GM23338 (cell line): Measurements from ENCODE around the gene TMEM187. TPM values are rescaled to one million over a fixed set of nuclear protein-coding genes. Genes with fewer than 3 reads are reported as not detected.

Experiments used
- ATAC-seq: fragments of 200-7000 bp; cut with Tn5 transposase; 3 replicates; pipeline ENCODE4 v1.9.1; 2020
- DNase-seq: peaks from one replicate; pipeline ENCODE4 v3.0.0-alpha.2; 2015; ENCODE audit warnings: low spot score
- H2AFZ ChIP-seq: fragments of 200-600 bp; sonication (generic); 2 replicates; pipeline ENCODE4 v1.8.0; 2016; ENCODE audit warnings: antibody characterized with exemption, mild to moderate bottlenecking, moderate library complexity
- H3F3A ChIP-seq: fragments of 200-600 bp; sonication (generic); replicated peaks from 2 replicates; pipeline ENCODE4 v1.8.0; 2017; ENCODE audit warnings: antibody characterized with exemption, mixed run types, low read depth
- H3K27ac ChIP-seq: fragments of 200-600 bp; sonication (generic); 2 replicates; pipeline ENCODE4 v1.6.1; 2016; ENCODE audit warnings: low read depth
- H3K27me3 ChIP-seq: fragments of 200-600 bp; sonication (generic); 2 replicates; pipeline ENCODE4 v1.8.0; 2016; ENCODE audit warnings: mild to moderate bottlenecking, mixed run types, moderate library complexity; ENCODE audit not compliant: insufficient read depth
- H3K36me3 ChIP-seq: fragments of 200-600 bp; sonication (generic); 2 replicates; pipeline ENCODE4 v1.8.0; 2016; ENCODE audit warnings: mild to moderate bottlenecking; ENCODE audit not compliant: insufficient read depth
- H3K4me1 ChIP-seq: fragments of 200-600 bp; sonication (generic); 2 replicates; pipeline ENCODE4 v1.8.0; 2016; ENCODE audit warnings: mild to moderate bottlenecking, moderate library complexity; ENCODE audit not compliant: insufficient read depth
- H3K4me2 ChIP-seq: fragments of 200-600 bp; sonication (generic); 2 replicates; pipeline ENCODE4 v1.7.1; 2017; ENCODE audit warnings: mixed run types
- H3K4me3 ChIP-seq: fragments of 200-600 bp; sonication (generic); 2 replicates; pipeline ENCODE4 v1.6.1; 2016; ENCODE audit warnings: mixed run types
- H3K79me2 ChIP-seq: fragments of 200-600 bp; sonication (generic); replicated peaks from 2 replicates; pipeline ENCODE4 v1.8.0; 2017; ENCODE audit warnings: mild to moderate bottlenecking; ENCODE audit not compliant: insufficient read depth
- H3K9me2 ChIP-seq: fragments of 200-600 bp; sonication (generic); 2 replicates; pipeline ENCODE4 v1.8.0; 2017; ENCODE audit not compliant: insufficient read depth
- H4K20me1 ChIP-seq: fragments of 200-600 bp; sonication (generic); replicated peaks from 2 replicates; pipeline ENCODE4 v1.8.0; 2017; ENCODE audit warnings: mild to moderate bottlenecking; ENCODE audit not compliant: insufficient read depth
- H3K27ac Mint-ChIP-seq: 2 replicates; pipeline ENCODE4 v1.8.0; 2020; ENCODE audit warnings: inconsistent platforms, mild to moderate bottlenecking, moderate library complexity, mixed read lengths
- H3K27me3 Mint-ChIP-seq: 3 replicates; pipeline ENCODE4 v1.8.0; 2022; ENCODE audit warnings: low read depth, mild to moderate bottlenecking, moderate library complexity, mixed read lengths, inconsistent platforms; ENCODE audit not compliant: insufficient read depth, poor library complexity
- H3K36me3 Mint-ChIP-seq: 3 replicates; pipeline ENCODE4 v1.8.0; 2021; ENCODE audit warnings: low read depth, mild to moderate bottlenecking, inconsistent platforms, moderate library complexity, mixed read lengths
- H3K4me1 Mint-ChIP-seq: 3 replicates; pipeline ENCODE4 v1.8.0; 2020; ENCODE audit warnings: mild to moderate bottlenecking, inconsistent platforms, mixed read lengths
- H3K4me3 Mint-ChIP-seq: 3 replicates; pipeline ENCODE4 v1.8.0; 2021; ENCODE audit warnings: moderate library complexity, mild to moderate bottlenecking, inconsistent platforms, mixed read lengths
- H3K9me3 Mint-ChIP-seq: 3 replicates; pipeline ENCODE4 v1.8.0; 2020; ENCODE audit warnings: moderate library complexity, mild to moderate bottlenecking, inconsistent platforms, mixed read lengths
- EZH2 ChIP-seq: fragments of 200-600 bp; sonication (generic); IDR thresholded peaks from one replicate; pipeline ENCODE4 v1.8.0; 2017; ENCODE audit warnings: antibody characterized with exemption, mild to moderate bottlenecking, low read depth; ENCODE audit not compliant: unreplicated experiment
- NANOG ChIP-seq: IDR thresholded peaks from 2 replicates; pipeline ENCODE4 v1.6.1; 2016; ENCODE audit warnings: antibody characterized with exemption, borderline replicate concordance
- POLR2AphosphoS5 ChIP-seq: IDR thresholded peaks from 2 replicates; pipeline ENCODE4 v1.6.1; 2016; ENCODE audit warnings: antibody characterized with exemption, low read depth
- STAT1 ChIP-seq: IDR thresholded peaks from one replicate; pipeline ENCODE4 v1.6.1; 2016; ENCODE audit warnings: antibody characterized with exemption; ENCODE audit not compliant: unreplicated experiment
- polyA plus RNA-seq: library from polyadenylated mRNA; unstranded; fragments of >200 nt; fragmentation: Nextera tagmentation; extraction: Ambion mirVana; gene quantifications from 2 replicates; pipeline ENCODE4 v1.2.1, GENCODE V29; 2016
- total RNA-seq: library from RNA; depleted of rRNA; stranded (reverse); fragments of >200 nt; shearing (Covaris generic); gene quantifications from 2 replicates; pipeline ENCODE4 v1.2.3, GENCODE V29; 2014
- TF ChIP-seq, protein P1 (sequence below): IDR thresholded peaks from one replicate; pipeline ENCODE4 v1.6.1; 2018; ENCODE audit warnings: antibody characterized with exemption; ENCODE audit not compliant: unreplicated experiment
- TF ChIP-seq, protein P2 (sequence below), 2 experiments: fragments of 200-600 bp in 1 of 2; sonication (generic) in 1 of 2; conservative IDR thresholded peaks; 2 replicates each; pipeline versions ENCODE4 v1.5.1 to v1.6.1; 2016 to 2017; ENCODE audit warnings: antibody characterized with exemption in 2 of 2, low read depth in 2 of 2, mild to moderate bottlenecking in 2 of 2, moderate library complexity in 1 of 2
- TF ChIP-seq, protein P3 (sequence below): fragments of 250-450 bp; sonication (Bioruptor Pico); IDR thresholded peaks from 2 replicates; pipeline ENCODE4 v1.5.0; 2020; ENCODE audit warnings: mild to moderate bottlenecking, moderate library complexity

The TMEM187 gene
- total and polyA plus RNA-seq, 2 experiments from 2014 or later, result 2.5 to 4.4 TPM

DNA sequence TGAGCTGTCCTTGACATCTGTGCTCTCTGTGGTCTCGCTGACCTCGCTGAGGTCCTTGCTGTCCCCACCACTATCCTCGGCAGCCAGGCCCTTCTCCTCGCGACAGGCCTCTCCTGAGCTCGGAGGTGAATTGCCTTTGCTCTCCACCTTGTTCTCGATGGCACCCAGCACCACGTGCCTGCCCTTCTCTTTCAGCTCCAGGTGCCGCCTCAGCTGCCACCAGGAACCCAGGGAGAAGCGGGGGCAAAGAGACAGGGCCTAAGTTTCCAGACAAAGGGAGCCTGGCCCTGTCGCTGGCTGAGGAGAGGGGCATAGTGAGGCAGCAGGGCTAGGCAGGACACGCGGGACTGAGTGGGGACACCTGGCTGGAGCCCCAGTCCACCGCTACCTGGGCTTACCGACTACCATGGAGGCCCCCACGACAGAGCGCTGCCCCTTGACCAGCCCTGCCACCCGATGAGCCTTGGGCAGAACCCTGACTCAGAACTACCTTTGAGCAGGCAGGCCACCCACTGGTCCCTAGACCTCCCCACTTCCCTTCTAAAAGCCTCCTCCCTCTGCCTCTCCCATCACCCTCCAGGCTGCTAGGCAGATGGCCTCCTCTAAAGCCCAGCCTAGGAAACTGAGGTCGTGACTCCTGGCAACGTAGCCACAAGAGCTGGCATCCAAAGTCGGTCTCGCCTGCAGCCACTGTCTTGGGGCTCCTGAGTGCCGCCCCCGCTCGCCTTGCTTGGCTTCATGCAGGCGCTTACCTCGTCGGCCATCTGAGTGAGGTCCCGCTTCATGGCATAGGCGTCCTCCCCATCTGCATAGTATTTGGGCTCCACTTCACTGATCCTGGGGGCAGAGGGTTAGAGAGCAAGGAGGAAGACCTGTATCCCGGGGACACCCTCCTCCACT is 42.3 kb upstream of the TMEM187 start (continued):
- TF ChIP-seq, protein P1, sequence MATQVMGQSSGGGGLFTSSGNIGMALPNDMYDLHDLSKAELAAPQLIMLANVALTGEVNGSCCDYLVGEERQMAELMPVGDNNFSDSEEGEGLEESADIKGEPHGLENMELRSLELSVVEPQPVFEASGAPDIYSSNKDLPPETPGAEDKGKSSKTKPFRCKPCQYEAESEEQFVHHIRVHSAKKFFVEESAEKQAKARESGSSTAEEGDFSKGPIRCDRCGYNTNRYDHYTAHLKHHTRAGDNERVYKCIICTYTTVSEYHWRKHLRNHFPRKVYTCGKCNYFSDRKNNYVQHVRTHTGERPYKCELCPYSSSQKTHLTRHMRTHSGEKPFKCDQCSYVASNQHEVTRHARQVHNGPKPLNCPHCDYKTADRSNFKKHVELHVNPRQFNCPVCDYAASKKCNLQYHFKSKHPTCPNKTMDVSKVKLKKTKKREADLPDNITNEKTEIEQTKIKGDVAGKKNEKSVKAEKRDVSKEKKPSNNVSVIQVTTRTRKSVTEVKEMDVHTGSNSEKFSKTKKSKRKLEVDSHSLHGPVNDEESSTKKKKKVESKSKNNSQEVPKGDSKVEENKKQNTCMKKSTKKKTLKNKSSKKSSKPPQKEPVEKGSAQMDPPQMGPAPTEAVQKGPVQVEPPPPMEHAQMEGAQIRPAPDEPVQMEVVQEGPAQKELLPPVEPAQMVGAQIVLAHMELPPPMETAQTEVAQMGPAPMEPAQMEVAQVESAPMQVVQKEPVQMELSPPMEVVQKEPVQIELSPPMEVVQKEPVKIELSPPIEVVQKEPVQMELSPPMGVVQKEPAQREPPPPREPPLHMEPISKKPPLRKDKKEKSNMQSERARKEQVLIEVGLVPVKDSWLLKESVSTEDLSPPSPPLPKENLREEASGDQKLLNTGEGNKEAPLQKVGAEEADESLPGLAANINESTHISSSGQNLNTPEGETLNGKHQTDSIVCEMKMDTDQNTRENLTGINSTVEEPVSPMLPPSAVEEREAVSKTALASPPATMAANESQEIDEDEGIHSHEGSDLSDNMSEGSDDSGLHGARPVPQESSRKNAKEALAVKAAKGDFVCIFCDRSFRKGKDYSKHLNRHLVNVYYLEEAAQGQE, result no peak
- TF ChIP-seq EZH2, result no peak

DNA sequence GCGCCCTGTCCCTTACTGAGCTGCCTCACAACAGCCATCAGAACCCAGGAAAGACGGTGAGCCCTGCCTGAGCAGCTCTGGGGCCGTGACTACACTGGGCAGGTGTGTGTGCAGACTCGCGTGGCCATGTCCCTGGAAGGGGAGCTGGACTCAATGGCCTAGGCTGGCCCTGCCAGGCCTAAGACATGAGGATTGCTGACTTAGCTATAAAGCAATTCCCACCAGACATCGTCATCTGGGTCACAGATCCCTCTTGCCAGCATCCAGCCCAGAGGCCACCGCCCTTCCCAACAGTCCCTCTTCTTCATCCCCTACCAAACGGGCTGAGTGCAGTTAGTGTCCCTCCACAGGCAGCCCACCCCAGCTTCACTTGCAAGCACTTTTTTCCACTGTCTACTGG is 41.4 kb upstream of the TMEM187 start:
- H4K20me1 ChIP-seq, result no peaks in the 10 kb centered on the region; the same call in 1 of the 2 replicates
- Mint-ChIP-seq H3K9me3 (no peaks in the 10 kb centered on the region; the same call in 2 of the 3 replicates), H3K36me3 (peaks cover 24% of the 10 kb centered on the region), H3K4me1 (peaks cover 11% of the 10 kb centered on the region), H3K27ac (no peak overlapping the region), H3K27me3 (peaks cover 11% of the 10 kb centered on the region), H3K4me3 (no peak overlapping the region)
- no peaks in the 10 kb centered on the region for H3K9me2 ChIP-seq
- DNase-seq (no peak), ATAC-seq (no peak)
- no peak overlapping the region for H3K4me2 ChIP-seq
- H3K79me2 ChIP-seq, result peaks cover 12% of the 10 kb centered on the region
- no peak overlapping the region for H2AFZ ChIP-seq
- H3K36me3 ChIP-seq, result no peaks in the 10 kb centered on the region
- H3F3A ChIP-seq, result 0 out of 2 replicates have a peak, but pooled peaks cover 5% of the 10 kb centered on the region
- H3K4me1 ChIP-seq, result peaks cover 3% of the 10 kb centered on the region; the same call in 1 of the 2 replicates
- no peaks in the 10 kb centered on the region for H3K27me3 ChIP-seq
- H3K27ac ChIP-seq, result no peak overlapping the region
- H3K4me3 ChIP-seq, result no peak overlapping the region
- TF ChIP-seq, protein P1, result no peak
- no peak for TF ChIP-seq NANOG
- no peak for TF ChIP-seq POLR2AphosphoS5
- TF ChIP-seq, protein P2, sequence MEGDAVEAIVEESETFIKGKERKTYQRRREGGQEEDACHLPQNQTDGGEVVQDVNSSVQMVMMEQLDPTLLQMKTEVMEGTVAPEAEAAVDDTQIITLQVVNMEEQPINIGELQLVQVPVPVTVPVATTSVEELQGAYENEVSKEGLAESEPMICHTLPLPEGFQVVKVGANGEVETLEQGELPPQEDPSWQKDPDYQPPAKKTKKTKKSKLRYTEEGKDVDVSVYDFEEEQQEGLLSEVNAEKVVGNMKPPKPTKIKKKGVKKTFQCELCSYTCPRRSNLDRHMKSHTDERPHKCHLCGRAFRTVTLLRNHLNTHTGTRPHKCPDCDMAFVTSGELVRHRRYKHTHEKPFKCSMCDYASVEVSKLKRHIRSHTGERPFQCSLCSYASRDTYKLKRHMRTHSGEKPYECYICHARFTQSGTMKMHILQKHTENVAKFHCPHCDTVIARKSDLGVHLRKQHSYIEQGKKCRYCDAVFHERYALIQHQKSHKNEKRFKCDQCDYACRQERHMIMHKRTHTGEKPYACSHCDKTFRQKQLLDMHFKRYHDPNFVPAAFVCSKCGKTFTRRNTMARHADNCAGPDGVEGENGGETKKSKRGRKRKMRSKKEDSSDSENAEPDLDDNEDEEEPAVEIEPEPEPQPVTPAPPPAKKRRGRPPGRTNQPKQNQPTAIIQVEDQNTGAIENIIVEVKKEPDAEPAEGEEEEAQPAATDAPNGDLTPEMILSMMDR (conservative IDR thresholded peaks at IDR 0.05; ENCODE audit: low read depth in 2 of 2), result no peak
- no peak for TF ChIP-seq STAT1
- TF ChIP-seq, protein P3, sequence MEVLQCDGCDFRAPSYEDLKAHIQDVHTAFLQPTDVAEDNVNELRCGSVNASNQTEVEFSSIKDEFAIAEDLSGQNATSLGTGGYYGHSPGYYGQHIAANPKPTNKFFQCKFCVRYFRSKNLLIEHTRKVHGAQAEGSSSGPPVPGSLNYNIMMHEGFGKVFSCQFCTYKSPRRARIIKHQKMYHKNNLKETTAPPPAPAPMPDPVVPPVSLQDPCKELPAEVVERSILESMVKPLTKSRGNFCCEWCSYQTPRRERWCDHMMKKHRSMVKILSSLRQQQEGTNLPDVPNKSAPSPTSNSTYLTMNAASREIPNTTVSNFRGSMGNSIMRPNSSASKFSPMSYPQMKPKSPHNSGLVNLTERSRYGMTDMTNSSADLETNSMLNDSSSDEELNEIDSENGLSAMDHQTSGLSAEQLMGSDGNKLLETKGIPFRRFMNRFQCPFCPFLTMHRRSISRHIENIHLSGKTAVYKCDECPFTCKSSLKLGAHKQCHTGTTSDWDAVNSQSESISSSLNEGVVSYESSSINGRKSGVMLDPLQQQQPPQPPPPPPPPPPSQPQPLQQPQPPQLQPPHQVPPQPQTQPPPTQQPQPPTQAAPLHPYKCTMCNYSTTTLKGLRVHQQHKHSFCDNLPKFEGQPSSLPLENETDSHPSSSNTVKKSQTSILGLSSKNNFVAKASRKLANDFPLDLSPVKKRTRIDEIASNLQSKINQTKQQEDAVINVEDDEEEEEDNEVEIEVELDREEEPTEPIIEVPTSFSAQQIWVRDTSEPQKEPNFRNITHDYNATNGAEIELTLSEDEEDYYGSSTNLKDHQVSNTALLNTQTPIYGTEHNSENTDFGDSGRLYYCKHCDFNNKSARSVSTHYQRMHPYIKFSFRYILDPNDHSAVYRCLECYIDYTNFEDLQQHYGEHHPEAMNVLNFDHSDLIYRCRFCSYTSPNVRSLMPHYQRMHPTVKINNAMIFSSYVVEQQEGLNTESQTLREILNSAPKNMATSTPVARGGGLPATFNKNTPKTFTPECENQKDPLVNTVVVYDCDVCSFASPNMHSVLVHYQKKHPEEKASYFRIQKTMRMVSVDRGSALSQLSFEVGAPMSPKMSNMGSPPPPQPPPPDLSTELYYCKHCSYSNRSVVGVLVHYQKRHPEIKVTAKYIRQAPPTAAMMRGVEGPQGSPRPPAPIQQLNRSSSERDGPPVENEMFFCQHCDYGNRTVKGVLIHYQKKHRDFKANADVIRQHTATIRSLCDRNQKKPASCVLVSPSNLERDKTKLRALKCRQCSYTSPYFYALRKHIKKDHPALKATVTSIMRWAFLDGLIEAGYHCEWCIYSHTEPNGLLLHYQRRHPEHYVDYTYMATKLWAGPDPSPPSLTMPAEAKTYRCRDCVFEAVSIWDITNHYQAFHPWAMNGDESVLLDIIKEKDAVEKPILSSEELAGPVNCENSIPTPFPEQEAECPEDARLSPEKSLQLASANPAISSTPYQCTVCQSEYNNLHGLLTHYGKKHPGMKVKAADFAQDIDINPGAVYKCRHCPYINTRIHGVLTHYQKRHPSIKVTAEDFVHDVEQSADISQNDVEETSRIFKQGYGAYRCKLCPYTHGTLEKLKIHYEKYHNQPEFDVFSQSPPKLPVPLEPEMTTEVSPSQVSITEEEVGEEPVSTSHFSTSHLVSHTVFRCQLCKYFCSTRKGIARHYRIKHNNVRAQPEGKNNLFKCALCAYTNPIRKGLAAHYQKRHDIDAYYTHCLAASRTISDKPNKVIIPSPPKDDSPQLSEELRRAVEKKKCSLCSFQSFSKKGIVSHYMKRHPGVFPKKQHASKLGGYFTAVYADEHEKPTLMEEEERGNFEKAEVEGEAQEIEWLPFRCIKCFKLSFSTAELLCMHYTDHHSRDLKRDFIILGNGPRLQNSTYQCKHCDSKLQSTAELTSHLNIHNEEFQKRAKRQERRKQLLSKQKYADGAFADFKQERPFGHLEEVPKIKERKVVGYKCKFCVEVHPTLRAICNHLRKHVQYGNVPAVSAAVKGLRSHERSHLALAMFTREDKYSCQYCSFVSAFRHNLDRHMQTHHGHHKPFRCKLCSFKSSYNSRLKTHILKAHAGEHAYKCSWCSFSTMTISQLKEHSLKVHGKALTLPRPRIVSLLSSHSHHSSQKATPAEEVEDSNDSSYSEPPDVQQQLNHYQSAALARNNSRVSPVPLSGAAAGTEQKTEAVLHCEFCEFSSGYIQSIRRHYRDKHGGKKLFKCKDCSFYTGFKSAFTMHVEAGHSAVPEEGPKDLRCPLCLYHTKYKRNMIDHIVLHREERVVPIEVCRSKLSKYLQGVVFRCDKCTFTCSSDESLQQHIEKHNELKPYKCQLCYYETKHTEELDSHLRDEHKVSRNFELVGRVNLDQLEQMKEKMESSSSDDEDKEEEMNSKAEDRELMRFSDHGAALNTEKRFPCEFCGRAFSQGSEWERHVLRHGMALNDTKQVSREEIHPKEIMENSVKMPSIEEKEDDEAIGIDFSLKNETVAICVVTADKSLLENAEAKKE, result no peak
